K562 (cell line): Measurements from ENCODE around the gene NDUFB8.

Experiments
- CHD1 ChIP-seq: fragments of 200-600 bp; sonication (generic); IDR thresholded peaks from one replicate; pipeline ENCODE4 v1.6.1; 2012; ENCODE audit warnings: mild to moderate bottlenecking, moderate library complexity, low read length, inconsistent platforms
- CHD2 ChIP-seq: IDR thresholded peaks from 2 replicates; pipeline ENCODE4 v1.6.1; 2011; ENCODE audit warnings: low read depth, low read length
- CREB1 ChIP-seq, 2 experiments: sonication (generic) in 1 of 2; formaldehyde crosslinking in 1 of 2; IDR thresholded peaks; 2 replicates each; pipeline versions ENCODE4 v1.6.1 to v1.8.0; 2012 to 2022; ENCODE audit warnings: inconsistent platforms in 1 of 2, mild to moderate bottlenecking in 1 of 2, missing genetic modification reagents in 1 of 2, moderate library complexity in 1 of 2
- NFE2L1 ChIP-seq: fragments of 450-650 bp; IDR thresholded peaks from 2 replicates; pipeline ENCODE4 v1.6.1; 2016; ENCODE audit warnings: missing genetic modification characterization, low read depth, mild to moderate bottlenecking, missing compliant biosample characterization, moderate library complexity, borderline replicate concordance
- ZNF212 ChIP-seq: fragments of 450-650 bp; formaldehyde crosslinking; IDR thresholded peaks from 2 replicates; pipeline ENCODE4 v1.4.0; 2020; ENCODE audit warnings: mild to moderate bottlenecking
- TF ChIP-seq, protein P1 (sequence below): sonication (generic); formaldehyde crosslinking; IDR thresholded peaks from 2 replicates; pipeline ENCODE4 v1.8.0; 2022; ENCODE audit warnings: mild to moderate bottlenecking, low read depth, missing genetic modification reagents
- TF ChIP-seq, protein P2 (sequence below): sonication (generic); formaldehyde crosslinking; IDR thresholded peaks from 2 replicates; pipeline ENCODE4 v1.8.1; 2022; ENCODE audit warnings: missing genetic modification reagents

DNA sequence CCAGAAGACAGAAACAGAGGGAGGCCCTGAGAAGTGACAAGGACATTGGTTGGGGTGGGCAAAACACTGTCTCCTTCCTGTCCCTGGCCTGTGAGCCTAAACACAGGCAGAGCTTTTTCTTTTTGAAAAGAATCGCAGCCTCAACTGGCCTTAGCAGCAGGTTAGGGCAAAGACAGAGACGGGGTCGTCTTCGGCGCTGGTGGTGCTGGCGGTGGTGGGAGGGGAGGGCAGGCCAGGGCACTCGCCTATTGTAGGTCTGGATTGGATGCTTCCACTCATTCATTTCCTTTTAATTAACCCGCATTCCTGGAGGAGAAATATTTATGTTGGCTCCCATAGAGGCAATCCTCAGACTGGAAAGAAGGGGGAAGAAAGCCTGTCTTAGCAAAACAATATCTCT lies 44.3 kb downstream of the NDUFB8 start:
- TF ChIP-seq CHD2 (no peak), CREB1 (IDR thresholded peaks at IDR 0.05) (no peak), CREB1 (CRISPR knock-in tag; IDR thresholded peaks at IDR 0.05) (no peak), NFE2L1 (no peak), ZNF212 (CRISPR knock-in tag) (no peak), CHD1 (no peak)
- TF ChIP-seq, protein P1, sequence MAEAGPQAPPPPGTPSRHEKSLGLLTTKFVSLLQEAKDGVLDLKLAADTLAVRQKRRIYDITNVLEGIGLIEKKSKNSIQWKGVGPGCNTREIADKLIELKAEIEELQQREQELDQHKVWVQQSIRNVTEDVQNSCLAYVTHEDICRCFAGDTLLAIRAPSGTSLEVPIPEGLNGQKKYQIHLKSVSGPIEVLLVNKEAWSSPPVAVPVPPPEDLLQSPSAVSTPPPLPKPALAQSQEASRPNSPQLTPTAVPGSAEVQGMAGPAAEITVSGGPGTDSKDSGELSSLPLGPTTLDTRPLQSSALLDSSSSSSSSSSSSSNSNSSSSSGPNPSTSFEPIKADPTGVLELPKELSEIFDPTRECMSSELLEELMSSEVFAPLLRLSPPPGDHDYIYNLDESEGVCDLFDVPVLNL, result no peak
- TF ChIP-seq, protein P2, sequence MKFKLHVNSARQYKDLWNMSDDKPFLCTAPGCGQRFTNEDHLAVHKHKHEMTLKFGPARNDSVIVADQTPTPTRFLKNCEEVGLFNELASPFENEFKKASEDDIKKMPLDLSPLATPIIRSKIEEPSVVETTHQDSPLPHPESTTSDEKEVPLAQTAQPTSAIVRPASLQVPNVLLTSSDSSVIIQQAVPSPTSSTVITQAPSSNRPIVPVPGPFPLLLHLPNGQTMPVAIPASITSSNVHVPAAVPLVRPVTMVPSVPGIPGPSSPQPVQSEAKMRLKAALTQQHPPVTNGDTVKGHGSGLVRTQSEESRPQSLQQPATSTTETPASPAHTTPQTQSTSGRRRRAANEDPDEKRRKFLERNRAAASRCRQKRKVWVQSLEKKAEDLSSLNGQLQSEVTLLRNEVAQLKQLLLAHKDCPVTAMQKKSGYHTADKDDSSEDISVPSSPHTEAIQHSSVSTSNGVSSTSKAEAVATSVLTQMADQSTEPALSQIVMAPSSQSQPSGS (CRISPR knock-in tag), result no peak
